ENCODE results near the gene TRIM61. TPM values are rescaled to one million over a fixed set of nuclear protein-coding genes. Genes with fewer than 3 reads are reported as not detected.

TRIM61 gene
- total RNA-seq, 1 experiment from 2014 or later, result 2.8 TPM

GRCh38 chr4:164955107-164955805, 22.2 kb downstream of the TRIM61 start:
- Mint-ChIP-seq H3K36me3 (no peaks in the 10 kb centered on the region), H3K4me3 (peak overlapping the region; percentile 46), H3K4me1 (peaks cover 18% of the 10 kb centered on the region), H3K27ac (no peak overlapping the region), H3K27me3 (ENCODE audit: low read depth) (no peaks in the 10 kb centered on the region; the same call in 1 of the 2 replicates), H3K9me3 (peaks cover 3% of the 10 kb centered on the region)
- no peak for ATAC-seq
- no peak for DNase-seq (ENCODE audit: low spot score)
- ChIA-PET CTCF (interaction anchor here (0.9 to 1.9 kb wide), 3 partner anchors 17 to 142 kb away, joined by 4 to 7 read pairs (median 4); no protein-coding TSS in a partner anchor), POLR2A (no interaction called here)
- TF ChIP-seq TP53 (CRISPR knock-in tag; IDR thresholded peaks at IDR 0.05) (no peak), KAT7 (CRISPR knock-in tag; IDR thresholded peaks at IDR 0.05; ENCODE audit: borderline replicate concordance) (no peak), FOXJ3 (CRISPR knock-in tag; IDR thresholded peaks at IDR 0.05; ENCODE audit: borderline replicate concordance) (no peak), TEAD4 (CRISPR knock-in tag; IDR thresholded peaks at IDR 0.05) (no peak), SMAD4 (CRISPR knock-in tag; IDR thresholded peaks at IDR 0.05) (no peak), MXD4 (CRISPR knock-in tag; IDR thresholded peaks at IDR 0.05; ENCODE audit: borderline replicate concordance) (no peak), GRHL2 (CRISPR knock-in tag; IDR thresholded peaks at IDR 0.05; ENCODE audit: insufficient replicate concordance, severe bottlenecking) (no peak), MYBL2 (CRISPR knock-in tag; IDR thresholded peaks at IDR 0.05) (no peak), ZNF396 (CRISPR knock-in tag; IDR thresholded peaks at IDR 0.05; ENCODE audit: borderline replicate concordance) (no peak), SMAD3 (CRISPR knock-in tag; IDR thresholded peaks at IDR 0.05; ENCODE audit: borderline replicate concordance) (no peak), E2F4 (CRISPR knock-in tag; IDR thresholded peaks at IDR 0.05; ENCODE audit: borderline replicate concordance, low read depth) (no peak), ZNF671 (CRISPR knock-in tag; IDR thresholded peaks at IDR 0.05) (no peak), ZNF138 (CRISPR knock-in tag; conservative IDR thresholded peaks at IDR 0.05) (no peak), NR3C1 (CRISPR knock-in tag; conservative IDR thresholded peaks at IDR 0.05; ENCODE audit: low read depth) (no peak), ZNF512 (CRISPR knock-in tag; IDR thresholded peaks at IDR 0.05; ENCODE audit: borderline replicate concordance) (no peak), ATF2 (CRISPR knock-in tag; IDR thresholded peaks at IDR 0.05; ENCODE audit: borderline replicate concordance, low read depth) (no peak), ZNF317 (CRISPR knock-in tag; IDR thresholded peaks at IDR 0.05; ENCODE audit: borderline replicate concordance, low read depth) (no peak)

- peaks cover 11% of the 10 kb centered on the region for H3K4me1 Mint-ChIP-seq
- no peaks in the 10 kb centered on the region; the same call in 1 of the 2 replicates for H3K27me3 Mint-ChIP-seq (ENCODE audit: low read depth)
- H3K36me3 Mint-ChIP-seq, result no peaks in the 10 kb centered on the region
- H3K4me3 Mint-ChIP-seq, result no peak overlapping the region
- POLR2A ChIA-PET, result no interaction called here
- no peak overlapping the region for H3K27ac Mint-ChIP-seq
- peaks cover 3% of the 10 kb centered on the region for H3K9me3 Mint-ChIP-seq
- DNase-seq (ENCODE audit: low spot score) (no peak), ATAC-seq (no peak)
- TF ChIP-seq USF2 (CRISPR knock-in tag; IDR thresholded peaks at IDR 0.05) (no peak), SMAD4 (CRISPR knock-in tag; IDR thresholded peaks at IDR 0.05) (no peak), ZNF671 (CRISPR knock-in tag; IDR thresholded peaks at IDR 0.05) (no peak), FOXK1 (CRISPR knock-in tag; IDR thresholded peaks at IDR 0.05) (no peak)
- CTCF ChIA-PET, result interaction anchor here (1.8 kb wide), 1 partner anchor 17 kb away, joined by 5 read pairs; no protein-coding TSS in a partner anchor
These were observed 24.9 kb downstream of the TRIM61 start for GRCh38 chr4:164952551-164952950.
